AG10803 (cell line): Measurements from ENCODE around the gene SV2C.
A peak's percentile ranks its signal among the peaks of the same experiment; 100 is the strongest.

Experiments
- DNase-seq: peaks from one replicate; pipeline ENCODE4 v3.0.0; 2010; ENCODE audit warnings: low read depth
- H3K4me3 ChIP-seq: 2 replicates; pipeline ENCODE4 v1.5.1; 2011; ENCODE audit warnings: mild to moderate bottlenecking, low read length, control low read depth
- CTCF ChIP-seq: conservative IDR thresholded peaks from 2 replicates; pipeline ENCODE4 v1.5.1; 2011; ENCODE audit warnings: mild to moderate bottlenecking, low read length, control low read depth, inconsistent platforms

SV2C gene

GRCh38 chr5:76204191-76204590 lies 121.0 kb downstream of the SV2C start:
- H3K4me3 ChIP-seq, result no peak overlapping the region
- no peak for DNase-seq
- TF ChIP-seq CTCF, result no peak

GRCh38 chr5:76204713-76205112 lies 121.5 kb downstream of the SV2C start:
- peak; percentile 1 for DNase-seq
- no peak overlapping the region for H3K4me3 ChIP-seq
- no peak for TF ChIP-seq CTCF

- DNase-seq, result no peak
- TF ChIP-seq CTCF, result no peak
- no peak overlapping the region for H3K4me3 ChIP-seq
Observed at GRCh38 chr5:76207120-76207519, 123.9 kb downstream of the SV2C start.

- TF ChIP-seq CTCF, result no peak; the same call in 1 of the 2 replicates
- no peak overlapping the region for H3K4me3 ChIP-seq
- no peak for DNase-seq
Observed at GRCh38 chr5:76209297-76209696, 126.1 kb downstream of the SV2C start.

- TF ChIP-seq CTCF, result no peak
- no peak overlapping the region for H3K4me3 ChIP-seq
- no peak for DNase-seq
Observed at GRCh38 chr5:76210946-76211345, 127.8 kb downstream of the SV2C start.

GRCh38 chr5:76213858-76214257 lies 130.7 kb downstream of the SV2C start:
- no peak for TF ChIP-seq CTCF
- DNase-seq, result no peak
- no peak overlapping the region for H3K4me3 ChIP-seq

GRCh38 chr5:76216748-76217147 lies 133.6 kb downstream of the SV2C start:
- no peak for DNase-seq
- H3K4me3 ChIP-seq, result no peak overlapping the region
- TF ChIP-seq CTCF, result no peak
